ENCODE measurements around the gene NBPF12.
"Not testable (repeated sequence)": the region's sequence is repeated elsewhere in the genome, so short reads cannot be mapped to it uniquely, and the experiment has no call there.

The NBPF12 gene

DNA sequence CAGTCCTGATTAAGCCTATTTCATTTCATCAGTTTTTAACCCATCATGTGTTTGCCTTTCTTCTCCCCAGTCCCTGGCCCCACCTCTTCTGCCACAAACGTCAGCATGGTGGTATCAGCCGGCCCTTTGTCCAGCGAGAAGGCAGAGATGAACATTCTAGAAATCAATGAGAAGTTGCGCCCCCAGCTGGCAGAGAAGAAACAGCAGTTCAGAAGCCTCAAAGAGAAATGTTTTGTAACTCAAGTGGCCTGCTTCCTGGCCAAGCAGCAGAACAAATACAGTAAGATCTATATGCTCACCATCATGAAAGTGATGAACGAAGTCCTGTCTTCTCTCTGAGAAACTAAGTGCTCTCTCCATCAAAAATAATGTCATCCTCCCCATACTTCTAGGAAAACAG lies 34.6 kb downstream of the NBPF12 start:
- in situ Hi-C loops (cut with MboI; ENCODE audit: low sequenced_read_pairs), result not testable (repeated sequence)

DNA sequence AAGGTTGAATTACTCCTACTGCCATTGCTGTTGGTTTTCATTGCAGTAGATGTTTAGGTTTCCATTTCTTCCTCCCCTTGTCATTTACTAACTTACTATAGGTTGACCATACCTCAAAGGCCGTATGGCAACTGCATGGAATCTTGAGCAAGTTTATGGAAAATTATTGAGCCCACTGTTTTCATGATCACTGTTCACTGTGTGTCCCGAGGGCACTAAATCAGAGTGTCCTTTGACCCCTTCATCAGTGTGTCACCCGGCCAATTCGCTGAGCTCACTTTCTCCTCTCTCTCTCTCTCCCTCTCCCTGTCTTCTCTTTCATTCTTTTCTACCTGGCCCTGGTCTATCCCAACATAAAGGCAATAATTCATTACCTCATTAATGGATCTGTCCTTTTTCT lies 47.7 kb downstream of the NBPF12 start:
- in situ Hi-C loops (cut with MboI; ENCODE audit: low sequenced_read_pairs), result not testable (repeated sequence)

DNA sequence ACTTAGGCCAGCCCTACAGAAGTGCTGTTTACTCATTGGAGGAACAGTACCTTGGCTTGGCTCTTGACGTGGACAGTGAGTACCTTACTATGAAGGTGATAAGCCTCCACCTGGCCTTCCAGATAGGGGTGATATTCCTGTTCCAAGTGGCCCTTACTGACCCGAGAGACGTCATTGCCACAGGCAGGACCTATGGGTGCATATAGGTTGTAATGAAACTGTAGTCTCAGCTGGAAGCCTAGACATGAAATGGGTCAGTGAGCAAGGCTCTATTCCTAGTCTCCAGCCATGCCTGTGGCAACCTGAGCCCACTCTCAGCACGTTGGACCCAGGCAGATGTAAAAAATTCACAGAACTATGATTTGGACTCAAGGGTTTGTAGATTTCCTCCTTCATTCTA lies 48.3 kb downstream of the NBPF12 start:
- in situ Hi-C loops (cut with MboI; ENCODE audit: low sequenced_read_pairs), result not testable (repeated sequence)

DNA sequence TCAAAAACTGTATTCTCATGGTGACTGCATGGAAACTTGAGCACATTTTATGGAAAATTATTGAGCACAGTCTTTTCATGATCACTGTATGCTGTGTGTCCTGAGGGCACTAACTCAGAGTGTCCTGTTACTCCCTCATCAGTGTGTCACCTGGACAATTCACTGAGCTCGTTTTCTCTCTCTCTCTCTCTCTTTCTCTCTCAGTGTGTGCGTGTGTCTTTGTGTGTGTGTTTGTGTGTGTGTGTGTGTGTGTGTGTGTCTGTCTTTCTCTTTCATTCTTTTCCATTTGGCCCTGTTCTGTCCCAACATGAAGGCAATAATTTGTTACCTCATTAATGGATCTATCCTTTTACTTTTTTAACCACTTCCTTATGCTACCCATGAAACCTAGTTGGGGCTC lies 49.4 kb downstream of the NBPF12 start:
- in situ Hi-C loops (cut with MboI; ENCODE audit: low sequenced_read_pairs), result not testable (repeated sequence)

DNA sequence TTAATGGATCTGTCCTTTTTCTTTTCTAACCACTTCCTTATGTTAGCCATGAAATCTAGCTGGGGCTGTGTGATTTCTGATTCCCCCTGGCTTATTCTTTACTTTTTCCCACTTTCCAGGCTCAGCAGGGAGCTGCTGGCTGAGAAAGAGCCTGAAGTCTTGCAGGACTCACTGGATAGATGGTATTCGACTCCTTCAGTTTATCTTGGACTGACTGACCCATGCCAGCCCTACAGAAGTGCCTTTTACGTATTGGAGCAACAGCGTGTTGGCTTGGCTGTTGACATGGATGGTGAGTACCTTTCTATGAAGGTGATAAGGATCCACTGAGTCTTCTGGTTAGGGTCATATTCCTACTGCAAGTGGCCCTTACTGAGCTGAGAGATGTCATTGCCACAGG lies 51.3 kb downstream of the NBPF12 start:
- in situ Hi-C loops (cut with MboI; ENCODE audit: low sequenced_read_pairs), result not testable (repeated sequence)

DNA sequence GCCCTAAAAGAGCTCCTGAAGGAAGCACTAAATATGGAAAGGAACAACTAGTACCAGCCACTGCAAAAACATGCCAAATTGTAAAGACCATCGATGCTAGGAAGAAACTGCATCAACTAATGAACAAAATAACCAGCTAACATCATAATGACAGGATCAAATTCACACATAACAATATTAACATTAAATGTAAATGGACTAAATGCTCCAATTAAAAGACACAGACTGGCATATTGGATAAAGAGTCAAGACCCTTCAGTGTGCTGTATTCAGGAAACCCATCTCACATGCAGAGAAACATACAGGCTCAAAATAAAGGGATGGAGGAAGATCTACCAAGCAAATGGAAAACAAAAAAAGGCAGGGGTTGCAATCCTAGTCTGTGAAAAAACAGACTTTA lies 70.4 kb downstream of the NBPF12 start:
- in situ Hi-C loops (cut with MboI; ENCODE audit: low sequenced_read_pairs), result not testable (repeated sequence)

DNA sequence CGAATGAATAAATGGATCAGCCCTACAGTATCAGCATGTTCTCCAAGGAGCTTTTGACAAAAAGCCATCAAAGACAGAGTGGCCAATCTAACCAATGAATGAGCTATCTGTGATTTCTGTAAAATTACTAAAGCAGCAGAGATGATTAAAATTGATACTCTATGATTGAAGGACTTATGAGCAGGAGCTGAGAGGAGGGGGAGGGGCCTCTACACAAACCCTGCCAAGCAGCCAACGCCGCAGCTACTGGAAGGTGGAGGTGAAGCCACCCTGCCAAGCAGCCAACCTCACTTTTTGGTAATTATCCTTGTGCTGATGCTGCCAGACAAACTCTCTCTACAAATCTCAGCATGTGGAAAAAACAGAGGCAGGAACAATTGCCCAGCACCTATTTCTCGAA lies 88.9 kb downstream of the NBPF12 start:
- in situ Hi-C loops (cut with MboI; ENCODE audit: low sequenced_read_pairs), result not testable (repeated sequence)

DNA sequence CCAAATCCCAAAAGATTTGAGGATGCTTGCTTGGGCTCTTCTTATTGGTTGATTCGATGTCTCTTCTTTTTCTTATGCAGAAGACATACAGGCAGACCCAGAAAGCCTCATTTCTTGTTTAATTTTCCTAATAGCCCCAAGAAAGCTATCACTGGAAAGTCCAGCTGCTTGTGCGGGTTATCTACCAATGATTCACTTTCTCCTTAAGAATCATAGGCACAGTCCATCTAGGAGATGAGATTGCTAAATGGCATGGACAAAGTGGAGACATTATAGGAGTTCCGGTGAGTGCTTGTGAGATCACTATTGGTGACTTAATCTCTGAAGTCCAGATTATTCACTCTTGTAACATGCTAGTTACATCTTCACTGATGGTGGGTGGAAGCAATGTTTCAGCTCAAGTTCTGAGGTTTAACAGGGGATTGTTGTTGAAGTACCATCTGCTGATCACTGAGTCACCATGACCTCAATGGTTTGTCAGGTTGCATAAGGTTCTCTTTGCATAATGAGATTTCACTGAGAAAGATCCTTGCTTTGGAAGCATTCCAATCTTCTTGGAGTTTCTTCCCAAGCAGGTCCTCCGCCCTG lies 92.0 kb downstream of the NBPF12 start:
- in situ Hi-C loops (cut with MboI; ENCODE audit: low sequenced_read_pairs), result not testable (repeated sequence)

DNA sequence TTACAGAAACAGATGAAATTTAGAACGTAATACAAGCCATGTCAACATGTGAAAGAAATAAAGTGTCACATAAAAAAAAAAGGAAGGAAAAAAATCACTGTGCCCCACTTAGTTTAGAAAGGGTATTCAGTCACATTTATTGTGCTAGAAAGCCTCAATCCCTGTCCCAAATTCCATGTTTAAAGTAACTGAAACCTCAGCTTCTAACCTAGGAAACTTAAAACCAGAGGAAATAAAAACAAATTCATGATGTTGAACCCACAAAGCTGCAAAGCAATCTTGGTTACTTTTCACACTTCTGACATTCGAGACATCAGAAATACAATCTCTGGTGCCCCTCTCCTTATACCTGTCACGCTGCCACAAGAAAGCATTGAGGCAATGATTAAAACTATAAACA lies 101.8 kb downstream of the NBPF12 start:
- in situ Hi-C loops (cut with MboI; ENCODE audit: low sequenced_read_pairs), result no loop called here

DNA sequence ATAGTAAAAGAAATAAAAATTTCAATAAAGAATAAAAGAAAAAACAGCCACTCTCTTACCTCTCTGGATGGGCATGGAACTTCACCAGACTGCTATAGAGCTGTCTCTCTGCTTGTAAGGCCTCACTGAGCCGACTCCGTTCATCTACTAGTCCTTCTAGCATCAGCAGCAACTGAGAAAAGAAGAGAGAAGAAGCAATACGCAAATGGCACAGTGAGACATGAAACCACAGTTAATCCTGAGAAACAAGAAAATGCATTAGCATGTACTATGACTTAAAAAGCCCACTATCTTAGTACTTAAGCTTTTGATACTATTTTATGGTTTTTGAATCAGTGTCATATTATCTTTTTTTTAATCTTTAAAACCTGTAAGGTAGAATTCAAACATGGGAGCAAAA lies 104.8 kb downstream of the NBPF12 start:
- in situ Hi-C loops (cut with MboI; ENCODE audit: low sequenced_read_pairs), result not testable (repeated sequence)

DNA sequence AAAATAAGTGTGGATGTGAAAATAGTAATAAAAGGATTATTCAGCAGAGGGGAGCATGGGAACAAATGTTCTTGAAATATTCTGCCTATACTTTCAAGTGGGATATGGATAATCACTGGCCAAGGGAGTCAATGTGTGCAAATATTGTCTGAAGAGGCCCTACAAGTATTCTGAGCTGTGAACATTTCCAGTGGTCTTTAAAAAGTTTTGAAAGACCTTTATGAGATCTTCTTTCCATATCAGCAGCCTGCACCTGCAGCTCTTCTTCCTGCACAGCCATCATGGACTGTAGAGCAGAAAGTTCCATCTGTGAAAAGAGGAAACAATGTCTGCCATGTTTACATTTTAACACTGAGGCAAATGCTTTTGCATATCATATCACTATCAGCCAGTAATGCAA lies 106.4 kb downstream of the NBPF12 start:
- in situ Hi-C loops (cut with MboI; ENCODE audit: low sequenced_read_pairs), result not testable (repeated sequence)
